Activated naive CD8-positive, alpha-beta T cell treated with anti-CD3 and anti-CD28 coated beads, Interleukin-2, amount 50 U/mL, for 24 hours (primary cell): Measurements from ENCODE around the gene ACOXL.

ENCODE experiments used
- ATAC-seq: fragments of 150-1000 bp; cut with Tn5 transposase; one replicate; pipeline ENCODE4 v1.10.0; 2021
- DNase-seq: peaks from one replicate; pipeline ENCODE4 v3.0.0; 2021
- H3K27ac Mint-ChIP-seq: one replicate; pipeline ENCODE4 v1.8.0; 2021; ENCODE audit warnings: mild to moderate bottlenecking, mixed read lengths
- H3K27me3 Mint-ChIP-seq: one replicate; pipeline ENCODE4 v1.8.0; 2021; ENCODE audit warnings: mixed read lengths
- H3K36me3 Mint-ChIP-seq: one replicate; pipeline ENCODE4 v1.8.0; 2021; ENCODE audit warnings: low read depth, mixed read lengths
- H3K4me1 Mint-ChIP-seq: one replicate; pipeline ENCODE4 v1.8.0; 2021; ENCODE audit warnings: mixed read lengths
- H3K4me3 Mint-ChIP-seq: one replicate; pipeline ENCODE4 v1.8.0; 2021; ENCODE audit warnings: mild to moderate bottlenecking, moderate library complexity, mixed read lengths
- H3K9me3 Mint-ChIP-seq: one replicate; pipeline ENCODE4 v1.8.0; 2021; ENCODE audit warnings: mixed read lengths

The ACOXL gene

GRCh38 chr2:110713513-110714362 is 18.6 kb upstream of the ACOXL start:
- ATAC-seq = peak; percentile 95
- Mint-ChIP-seq H3K36me3 (no peaks in the 10 kb centered on the region), H3K9me3 (no peaks in the 10 kb centered on the region), H3K4me3 (no peak overlapping the region), H3K27ac (no peak overlapping the region), H3K27me3 (peaks cover 39% of the 10 kb centered on the region), H3K4me1 (no peaks in the 10 kb centered on the region)
- no peak for DNase-seq

- no peak overlapping the region for H3K4me3 Mint-ChIP-seq
- H3K27ac Mint-ChIP-seq = no peak overlapping the region
- DNase-seq (no peak), ATAC-seq (no peak)
- H3K27me3 Mint-ChIP-seq = peaks cover 37% of the 10 kb centered on the region
- no peaks in the 10 kb centered on the region for H3K4me1 Mint-ChIP-seq
- no peaks in the 10 kb centered on the region for H3K36me3 Mint-ChIP-seq
- H3K9me3 Mint-ChIP-seq = no peaks in the 10 kb centered on the region
Observed at GRCh38 chr2:110714452-110715224, 17.7 kb upstream of the ACOXL start.

GRCh38 chr2:110716959-110717645 is 15.3 kb upstream of the ACOXL start:
- ATAC-seq = no peak
- no peak overlapping the region for H3K27ac Mint-ChIP-seq
- H3K9me3 Mint-ChIP-seq = no peaks in the 10 kb centered on the region
- no peaks in the 10 kb centered on the region for H3K4me1 Mint-ChIP-seq
- H3K27me3 Mint-ChIP-seq = peaks cover 34% of the 10 kb centered on the region
- DNase-seq = no peak
- H3K4me3 Mint-ChIP-seq = no peak overlapping the region
- no peaks in the 10 kb centered on the region for H3K36me3 Mint-ChIP-seq

- ATAC-seq = no peak
- Mint-ChIP-seq H3K4me1 (no peaks in the 10 kb centered on the region), H3K27me3 (peaks cover 29% of the 10 kb centered on the region), H3K4me3 (no peak overlapping the region), H3K27ac (no peak overlapping the region), H3K9me3 (no peaks in the 10 kb centered on the region), H3K36me3 (no peaks in the 10 kb centered on the region)
- no peak for DNase-seq
Observed at GRCh38 chr2:110717734-110718133, 14.6 kb upstream of the ACOXL start.

GRCh38 chr2:110718382-110718781 is 14.0 kb upstream of the ACOXL start:
- Mint-ChIP-seq H3K9me3 (no peaks in the 10 kb centered on the region), H3K4me3 (no peak overlapping the region), H3K27ac (no peak overlapping the region), H3K4me1 (no peaks in the 10 kb centered on the region), H3K27me3 (peaks cover 26% of the 10 kb centered on the region), H3K36me3 (no peaks in the 10 kb centered on the region)
- no peak for DNase-seq
- ATAC-seq = no peak

- Mint-ChIP-seq H3K27me3 (peaks cover 26% of the 10 kb centered on the region), H3K4me1 (no peaks in the 10 kb centered on the region)
- ATAC-seq = no peak
Observed at GRCh38 chr2:110718990-110719389, 13.4 kb upstream of the ACOXL start.

GRCh38 chr2:110720547-110720946 is 11.8 kb upstream of the ACOXL start:
- no peaks in the 10 kb centered on the region for H3K9me3 Mint-ChIP-seq
- no peaks in the 10 kb centered on the region for H3K36me3 Mint-ChIP-seq
- peaks cover 23% of the 10 kb centered on the region for H3K27me3 Mint-ChIP-seq
- H3K27ac Mint-ChIP-seq = no peak overlapping the region
- no peak overlapping the region for H3K4me3 Mint-ChIP-seq
- no peak for ATAC-seq
- DNase-seq = no peak
- no peaks in the 10 kb centered on the region for H3K4me1 Mint-ChIP-seq

More at GRCh38 chr2:110718990-110719389, 13.4 kb upstream of the ACOXL start:
- H3K9me3 Mint-ChIP-seq = no peaks in the 10 kb centered on the region
- no peak overlapping the region for H3K27ac Mint-ChIP-seq
- no peak for DNase-seq
- no peak overlapping the region for H3K4me3 Mint-ChIP-seq
- no peaks in the 10 kb centered on the region for H3K36me3 Mint-ChIP-seq

- Mint-ChIP-seq H3K27ac (no peak overlapping the region), H3K27me3 (peaks cover 9% of the 10 kb centered on the region), H3K36me3 (no peaks in the 10 kb centered on the region), H3K4me1 (no peaks in the 10 kb centered on the region), H3K4me3 (no peak overlapping the region), H3K9me3 (no peaks in the 10 kb centered on the region)
- no peak for DNase-seq
- no peak for ATAC-seq
Observed at GRCh38 chr2:110724820-110725219, 7.6 kb upstream of the ACOXL start.

GRCh38 chr2:110725370-110725769 is 7.0 kb upstream of the ACOXL start:
- Mint-ChIP-seq H3K9me3 (no peaks in the 10 kb centered on the region), H3K4me3 (no peak overlapping the region), H3K4me1 (no peaks in the 10 kb centered on the region), H3K27ac (no peak overlapping the region), H3K36me3 (no peaks in the 10 kb centered on the region), H3K27me3 (peaks cover 12% of the 10 kb centered on the region)
- ATAC-seq = no peak
- DNase-seq = no peak

GRCh38 chr2:110725859-110726258 is 6.5 kb upstream of the ACOXL start:
- H3K9me3 Mint-ChIP-seq = no peaks in the 10 kb centered on the region
- no peak overlapping the region for H3K4me3 Mint-ChIP-seq
- H3K27ac Mint-ChIP-seq = no peak overlapping the region
- H3K4me1 Mint-ChIP-seq = no peaks in the 10 kb centered on the region
- DNase-seq (no peak), ATAC-seq (no peak)
- H3K36me3 Mint-ChIP-seq = no peaks in the 10 kb centered on the region
- H3K27me3 Mint-ChIP-seq = peaks cover 17% of the 10 kb centered on the region

GRCh38 chr2:110726285-110726684 is 6.1 kb upstream of the ACOXL start:
- peaks cover 21% of the 10 kb centered on the region for H3K27me3 Mint-ChIP-seq
- ATAC-seq (no peak), DNase-seq (no peak)
- H3K4me3 Mint-ChIP-seq = no peak overlapping the region
- H3K4me1 Mint-ChIP-seq = no peaks in the 10 kb centered on the region
- no peaks in the 10 kb centered on the region for H3K9me3 Mint-ChIP-seq
- H3K27ac Mint-ChIP-seq = no peak overlapping the region
- H3K36me3 Mint-ChIP-seq = no peaks in the 10 kb centered on the region

GRCh38 chr2:110727923-110728322 is 4.5 kb upstream of the ACOXL start:
- Mint-ChIP-seq H3K27ac (no peak overlapping the region), H3K9me3 (no peaks in the 10 kb centered on the region), H3K36me3 (no peaks in the 10 kb centered on the region), H3K4me1 (peaks cover 6% of the 10 kb centered on the region), H3K27me3 (peaks cover 34% of the 10 kb centered on the region), H3K4me3 (no peak overlapping the region)
- ATAC-seq = no peak
- no peak for DNase-seq

GRCh38 chr2:110729106-110729505 is 3.3 kb upstream of the ACOXL start:
- no peak for ATAC-seq

GRCh38 chr2:110731064-110731463 is 1.3 kb upstream of the ACOXL start:
- no peak overlapping the region for H3K27ac Mint-ChIP-seq
- no peak overlapping the region for H3K4me3 Mint-ChIP-seq
- H3K4me1 Mint-ChIP-seq = peaks cover 14% of the 10 kb centered on the region
- no peaks in the 10 kb centered on the region for H3K9me3 Mint-ChIP-seq
- H3K36me3 Mint-ChIP-seq = no peaks in the 10 kb centered on the region
- DNase-seq (no peak), ATAC-seq (no peak)
- H3K27me3 Mint-ChIP-seq = peaks cover 60% of the 10 kb centered on the region

More at GRCh38 chr2:110729106-110729505, 3.3 kb upstream of the ACOXL start:
- Mint-ChIP-seq H3K4me3 (no peak overlapping the region), H3K4me1 (peaks cover 14% of the 10 kb centered on the region), H3K36me3 (no peaks in the 10 kb centered on the region), H3K9me3 (no peaks in the 10 kb centered on the region), H3K27me3 (peaks cover 44% of the 10 kb centered on the region), H3K27ac (no peak overlapping the region)
- no peak for DNase-seq
